H1 (cell line): Measurements from ENCODE around the gene MLLT6. TPM values are rescaled to one million over a fixed set of nuclear protein-coding genes. Genes with fewer than 3 reads are reported as not detected.

Experiments
- BACH1 ChIP-seq: IDR thresholded peaks from 2 replicates; pipeline ENCODE4 v1.6.1; 2012; ENCODE audit warnings: low read length, improper control_type of control experiment
- CBX8 ChIP-seq: fragments of 300-800, 300-1000 bp; sonication (generic); IDR thresholded peaks from 2 replicates; pipeline ENCODE4 v1.7.1; 2016; ENCODE audit warnings: low read depth, low read length, borderline replicate concordance
- GABPA ChIP-seq: IDR thresholded peaks from 2 replicates; pipeline ENCODE4 v1.6.1; 2011; ENCODE audit warnings: mild to moderate bottlenecking, low read length, moderate library complexity, borderline replicate concordance; ENCODE audit not compliant: insufficient read depth
- POU5F1 ChIP-seq: IDR thresholded peaks from 2 replicates; pipeline ENCODE4 v1.6.1; 2011; ENCODE audit warnings: low read depth, mild to moderate bottlenecking, low read length, moderate library complexity
- SIN3A ChIP-seq, 2 experiments: IDR thresholded peaks in 1 of 2; conservative IDR thresholded peaks in 1 of 2; 2 replicates each; pipeline ENCODE4 v1.6.1; 2011 to 2012; ENCODE audit warnings: low read length in 2 of 2, improper control_type of control experiment in 1 of 2, low read depth in 1 of 2, mild to moderate bottlenecking in 1 of 2
- SUZ12 ChIP-seq: fragments of 200-600 bp; sonication (generic); IDR thresholded peaks from 2 replicates; pipeline ENCODE4 v1.6.1; 2012; ENCODE audit warnings: mild to moderate bottlenecking, inconsistent platforms, low read length, moderate library complexity, mixed read lengths
- TCF12 ChIP-seq: IDR thresholded peaks from 2 replicates; pipeline ENCODE4 v1.6.1; 2011; ENCODE audit warnings: low read depth, mild to moderate bottlenecking, low read length
- TEAD4 ChIP-seq: IDR thresholded peaks from 2 replicates; pipeline ENCODE4 v1.6.1; 2012; ENCODE audit warnings: low read depth, low read length, inconsistent platforms, mixed read lengths
- ZNF274 ChIP-seq: IDR thresholded peaks from 2 replicates; pipeline ENCODE4 v1.7.0; 2012; ENCODE audit warnings: low read length, borderline replicate concordance; ENCODE audit errors: extremely low read depth
- polyA plus RNA-seq, 7 experiments: library from polyadenylated mRNA; depleted of rRNA in 3 of 7; stranded (reverse) in 5 of 7; unstranded in 2 of 7; fragments of >200 nt in 5 of 7; fragments of 200-250 nt in 2 of 7; gene quantifications; 1 replicate in 5 of 7; 2 replicates in 1 of 7; 4 replicates in 1 of 7; pipeline versions ENCODE4 v1.2.1 to v1.2.3, GENCODE V29; 2011 to 2013; ENCODE audit warnings: missing spikeins in 2 of 7, mixed read lengths in 2 of 7
- total RNA-seq: library from RNA; stranded (reverse); fragmentation: NEBNext Ultra II Directional; extraction: Animal tissue kit (Norgen Biotek cat#: 25700); gene quantifications from 2 replicates; pipeline ENCODE4 v1.2.1, GENCODE V29; 2021
- TF ChIP-seq, protein P1 (sequence below): fragments of 300-600 bp; sonication (generic); IDR thresholded peaks from 2 replicates; pipeline ENCODE4 v1.7.1; 2012; ENCODE audit warnings: low read length, moderate library complexity, mild to moderate bottlenecking, inconsistent platforms; ENCODE audit not compliant: insufficient replicate concordance

Gene MLLT6
- total and polyA plus RNA-seq, 2 of the 8 experiments (the other 6 are each of a cell fraction or from before 2014, with no cell fraction given) = 6.5 to 8.0 TPM

DNA sequence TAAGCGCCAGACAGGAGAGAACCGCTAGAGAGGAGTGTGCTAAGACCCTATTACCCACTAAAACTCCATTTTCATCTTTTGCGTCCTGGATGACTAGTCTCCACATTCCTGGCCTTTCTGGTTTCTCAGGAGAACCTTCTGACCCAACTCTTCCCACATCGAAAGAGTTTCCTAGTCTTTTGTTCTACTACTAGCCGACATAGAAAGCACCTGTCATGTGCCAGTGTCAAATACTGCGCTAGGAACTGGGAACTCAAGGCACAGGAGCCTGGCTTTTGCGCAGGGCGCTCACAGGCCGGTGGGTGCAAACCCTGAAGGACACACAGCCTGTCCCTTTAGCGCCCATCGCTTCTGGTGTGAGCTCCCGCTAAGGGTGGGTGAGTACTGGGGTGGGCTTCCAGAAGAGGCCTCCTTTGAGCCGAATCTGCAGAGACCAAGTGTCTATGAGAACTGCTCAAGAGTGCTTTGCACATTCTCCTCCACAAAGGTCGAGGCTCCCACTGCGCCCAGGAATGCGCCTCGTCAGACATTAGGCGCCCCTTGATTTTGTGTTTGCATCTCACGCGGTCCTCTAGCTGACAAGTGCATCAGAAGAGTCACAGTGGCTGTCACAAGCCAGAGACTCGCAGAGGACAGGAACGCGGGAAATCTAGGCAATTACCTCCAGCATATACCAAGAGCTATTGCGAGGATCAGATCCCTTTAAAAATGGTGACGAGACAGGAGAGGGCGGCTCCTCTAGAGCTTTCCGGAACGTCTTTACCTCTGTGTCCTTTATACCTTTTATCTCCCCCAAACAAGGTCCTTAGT, 45.4 kb downstream of the MLLT6 start (continued):
- TF ChIP-seq, protein P1, sequence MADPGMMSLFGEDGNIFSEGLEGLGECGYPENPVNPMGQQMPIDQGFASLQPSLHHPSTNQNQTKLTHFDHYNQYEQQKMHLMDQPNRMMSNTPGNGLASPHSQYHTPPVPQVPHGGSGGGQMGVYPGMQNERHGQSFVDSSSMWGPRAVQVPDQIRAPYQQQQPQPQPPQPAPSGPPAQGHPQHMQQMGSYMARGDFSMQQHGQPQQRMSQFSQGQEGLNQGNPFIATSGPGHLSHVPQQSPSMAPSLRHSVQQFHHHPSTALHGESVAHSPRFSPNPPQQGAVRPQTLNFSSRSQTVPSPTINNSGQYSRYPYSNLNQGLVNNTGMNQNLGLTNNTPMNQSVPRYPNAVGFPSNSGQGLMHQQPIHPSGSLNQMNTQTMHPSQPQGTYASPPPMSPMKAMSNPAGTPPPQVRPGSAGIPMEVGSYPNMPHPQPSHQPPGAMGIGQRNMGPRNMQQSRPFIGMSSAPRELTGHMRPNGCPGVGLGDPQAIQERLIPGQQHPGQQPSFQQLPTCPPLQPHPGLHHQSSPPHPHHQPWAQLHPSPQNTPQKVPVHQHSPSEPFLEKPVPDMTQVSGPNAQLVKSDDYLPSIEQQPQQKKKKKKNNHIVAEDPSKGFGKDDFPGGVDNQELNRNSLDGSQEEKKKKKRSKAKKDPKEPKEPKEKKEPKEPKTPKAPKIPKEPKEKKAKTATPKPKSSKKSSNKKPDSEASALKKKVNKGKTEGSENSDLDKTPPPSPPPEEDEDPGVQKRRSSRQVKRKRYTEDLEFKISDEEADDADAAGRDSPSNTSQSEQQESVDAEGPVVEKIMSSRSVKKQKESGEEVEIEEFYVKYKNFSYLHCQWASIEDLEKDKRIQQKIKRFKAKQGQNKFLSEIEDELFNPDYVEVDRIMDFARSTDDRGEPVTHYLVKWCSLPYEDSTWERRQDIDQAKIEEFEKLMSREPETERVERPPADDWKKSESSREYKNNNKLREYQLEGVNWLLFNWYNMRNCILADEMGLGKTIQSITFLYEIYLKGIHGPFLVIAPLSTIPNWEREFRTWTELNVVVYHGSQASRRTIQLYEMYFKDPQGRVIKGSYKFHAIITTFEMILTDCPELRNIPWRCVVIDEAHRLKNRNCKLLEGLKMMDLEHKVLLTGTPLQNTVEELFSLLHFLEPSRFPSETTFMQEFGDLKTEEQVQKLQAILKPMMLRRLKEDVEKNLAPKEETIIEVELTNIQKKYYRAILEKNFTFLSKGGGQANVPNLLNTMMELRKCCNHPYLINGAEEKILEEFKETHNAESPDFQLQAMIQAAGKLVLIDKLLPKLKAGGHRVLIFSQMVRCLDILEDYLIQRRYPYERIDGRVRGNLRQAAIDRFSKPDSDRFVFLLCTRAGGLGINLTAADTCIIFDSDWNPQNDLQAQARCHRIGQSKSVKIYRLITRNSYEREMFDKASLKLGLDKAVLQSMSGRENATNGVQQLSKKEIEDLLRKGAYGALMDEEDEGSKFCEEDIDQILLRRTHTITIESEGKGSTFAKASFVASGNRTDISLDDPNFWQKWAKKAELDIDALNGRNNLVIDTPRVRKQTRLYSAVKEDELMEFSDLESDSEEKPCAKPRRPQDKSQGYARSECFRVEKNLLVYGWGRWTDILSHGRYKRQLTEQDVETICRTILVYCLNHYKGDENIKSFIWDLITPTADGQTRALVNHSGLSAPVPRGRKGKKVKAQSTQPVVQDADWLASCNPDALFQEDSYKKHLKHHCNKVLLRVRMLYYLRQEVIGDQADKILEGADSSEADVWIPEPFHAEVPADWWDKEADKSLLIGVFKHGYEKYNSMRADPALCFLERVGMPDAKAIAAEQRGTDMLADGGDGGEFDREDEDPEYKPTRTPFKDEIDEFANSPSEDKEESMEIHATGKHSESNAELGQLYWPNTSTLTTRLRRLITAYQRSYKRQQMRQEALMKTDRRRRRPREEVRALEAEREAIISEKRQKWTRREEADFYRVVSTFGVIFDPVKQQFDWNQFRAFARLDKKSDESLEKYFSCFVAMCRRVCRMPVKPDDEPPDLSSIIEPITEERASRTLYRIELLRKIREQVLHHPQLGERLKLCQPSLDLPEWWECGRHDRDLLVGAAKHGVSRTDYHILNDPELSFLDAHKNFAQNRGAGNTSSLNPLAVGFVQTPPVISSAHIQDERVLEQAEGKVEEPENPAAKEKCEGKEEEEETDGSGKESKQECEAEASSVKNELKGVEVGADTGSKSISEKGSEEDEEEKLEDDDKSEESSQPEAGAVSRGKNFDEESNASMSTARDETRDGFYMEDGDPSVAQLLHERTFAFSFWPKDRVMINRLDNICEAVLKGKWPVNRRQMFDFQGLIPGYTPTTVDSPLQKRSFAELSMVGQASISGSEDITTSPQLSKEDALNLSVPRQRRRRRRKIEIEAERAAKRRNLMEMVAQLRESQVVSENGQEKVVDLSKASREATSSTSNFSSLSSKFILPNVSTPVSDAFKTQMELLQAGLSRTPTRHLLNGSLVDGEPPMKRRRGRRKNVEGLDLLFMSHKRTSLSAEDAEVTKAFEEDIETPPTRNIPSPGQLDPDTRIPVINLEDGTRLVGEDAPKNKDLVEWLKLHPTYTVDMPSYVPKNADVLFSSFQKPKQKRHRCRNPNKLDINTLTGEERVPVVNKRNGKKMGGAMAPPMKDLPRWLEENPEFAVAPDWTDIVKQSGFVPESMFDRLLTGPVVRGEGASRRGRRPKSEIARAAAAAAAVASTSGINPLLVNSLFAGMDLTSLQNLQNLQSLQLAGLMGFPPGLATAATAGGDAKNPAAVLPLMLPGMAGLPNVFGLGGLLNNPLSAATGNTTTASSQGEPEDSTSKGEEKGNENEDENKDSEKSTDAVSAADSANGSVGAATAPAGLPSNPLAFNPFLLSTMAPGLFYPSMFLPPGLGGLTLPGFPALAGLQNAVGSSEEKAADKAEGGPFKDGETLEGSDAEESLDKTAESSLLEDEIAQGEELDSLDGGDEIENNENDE = no peak
- TF ChIP-seq TEAD4 (peak; percentile 85), BACH1 (peak; percentile 80), SIN3A (conservative IDR thresholded peaks at IDR 0.05 in 1 of 2, IDR thresholded peaks at IDR 0.05 in 1 of 2; ENCODE audit: low read depth in 1 of 2, low read length in 2 of 2) (peak; percentile 54 to 84; a peak in 2 of 4 replicates), CBX8 (no peak), POU5F1 (no peak), ZNF274 (no peak), TCF12 (no peak), SUZ12 (no peak), GABPA (no peak)
